Muscle of leg (tissue), 11 donors: ENCODE results near the gene IGFBP1. TPM values are rescaled to one million over a fixed set of nuclear protein-coding genes. Genes with fewer than 3 reads are reported as not detected.

Source experiments
- DNase-seq: peaks from one replicate; pipeline ENCODE4 v3.0.0; 2013
- H3K27ac ChIP-seq: one replicate; pipeline ENCODE4 v1.5.1; 2013; ENCODE audit warnings: mild to moderate bottlenecking, low read length, control low read depth
- H3K27me3 ChIP-seq: one replicate; pipeline ENCODE4 v1.6.1; 2013; ENCODE audit warnings: low read length; ENCODE audit not compliant: control insufficient read depth, insufficient read depth
- H3K36me3 ChIP-seq: one replicate; pipeline ENCODE4 v1.6.1; 2013; ENCODE audit warnings: low read length; ENCODE audit not compliant: control insufficient read depth, insufficient read depth
- H3K4me1 ChIP-seq: one replicate; pipeline ENCODE4 v1.6.1; 2013; ENCODE audit warnings: low read length; ENCODE audit not compliant: control insufficient read depth, insufficient read depth
- H3K4me3 ChIP-seq: one replicate; pipeline ENCODE4 v1.5.1; 2013; ENCODE audit warnings: low read length, control low read depth
- H3K9me3 ChIP-seq: replicated peaks from 2 replicates; pipeline ENCODE4 v1.6.1; 2013; ENCODE audit warnings: low read depth, low read length; ENCODE audit not compliant: control insufficient read depth
- WGBS: methylation state at CpG from one replicate; pipeline ENCODE4 v1.1.5; 2013; ENCODE audit warnings: missing lambda C conversion rate; ENCODE audit not compliant: insufficient coverage; 5-methylcytosine and 5-hydroxymethylcytosine counted together
- polyA plus RNA-seq, 8 donors: library from polyadenylated mRNA; unstranded; fragments of 120-200 nt; gene quantifications; one replicate each; pipeline versions ENCODE4 v1.2.1 to v1.2.3, GENCODE V29; 2013; ENCODE audit warnings: inconsistent platforms in 1 of 8, low replicate concordance in 1 of 8; ENCODE audit not compliant: insufficient read length in 8 of 8, insufficient read depth in 1 of 8
- total RNA-seq: library from RNA; stranded (reverse); fragments of 120-200 nt; gene quantifications from one replicate; pipeline ENCODE4 v1.2.4, GENCODE V29; 2013

Gene IGFBP1
- total and polyA plus RNA-seq, 9 donors: 0.09 to 1.4 (median 0.23) TPM

DNA sequence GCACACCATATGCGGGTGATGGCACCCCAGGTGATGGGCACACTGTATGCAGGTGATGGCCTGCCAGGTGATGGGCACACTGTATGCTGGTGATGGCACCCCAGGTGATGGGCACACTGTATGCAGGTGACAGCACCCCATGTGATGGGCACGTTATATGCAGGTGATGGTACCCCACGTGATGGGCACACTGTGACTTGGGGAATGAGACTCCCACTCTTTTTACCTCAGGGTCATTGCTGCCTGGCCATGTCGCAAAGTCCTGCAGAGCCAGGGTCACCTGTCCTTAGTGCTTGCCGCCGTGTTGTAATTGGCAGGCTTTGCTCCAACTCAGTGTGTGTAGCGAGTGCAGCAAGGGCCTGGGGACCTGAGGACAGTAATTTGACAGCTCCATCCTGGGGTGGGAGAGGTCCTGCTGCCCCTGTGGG is 7.8 kb upstream of the IGFBP1 start:
- Histone ChIP-seq H3K27ac (no peak overlapping the region), H3K36me3 (no peaks in the 10 kb centered on the region), H3K4me1 (no peaks in the 10 kb centered on the region), H3K4me3 (no peak overlapping the region), H3K9me3 (peaks cover 12% of the 10 kb centered on the region), H3K27me3 (peaks cover 6% of the 10 kb centered on the region)
- WGBS: 89% methylated on average over 7 of the region's 7 CpGs
- DNase-seq: no peak

DNA sequence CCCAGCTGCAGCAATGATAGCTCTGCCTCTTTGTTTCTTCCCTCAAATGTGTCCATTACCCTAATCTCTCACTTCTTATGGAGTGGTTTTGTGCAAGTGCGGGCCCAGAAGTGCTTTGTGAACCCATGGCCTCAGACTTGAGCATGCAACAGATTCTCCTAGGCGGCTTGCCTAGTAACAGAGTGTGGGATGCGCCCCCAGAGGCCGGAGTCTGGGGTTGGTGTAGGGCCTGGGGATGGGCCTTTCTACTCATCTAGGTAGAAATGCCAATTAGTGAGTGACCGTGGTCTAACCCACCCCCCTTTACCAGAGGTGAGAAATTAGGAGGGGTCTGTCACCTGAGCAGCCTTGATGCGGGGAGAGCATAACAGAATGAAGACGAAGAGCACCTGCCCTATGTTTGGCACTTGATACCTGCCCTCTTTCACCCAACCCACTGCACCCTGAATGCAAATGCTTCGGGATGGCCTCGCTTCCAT is 7.0 kb upstream of the IGFBP1 start:
- H3K27ac ChIP-seq: no peak overlapping the region
- peaks cover 6% of the 10 kb centered on the region for H3K27me3 ChIP-seq
- H3K36me3 ChIP-seq: no peaks in the 10 kb centered on the region
- no peak for DNase-seq
- no peak overlapping the region for H3K4me3 ChIP-seq
- WGBS: 94% methylated on average over 6 of the region's 9 CpGs
- peaks cover 12% of the 10 kb centered on the region for H3K9me3 ChIP-seq
- H3K4me1 ChIP-seq: no peaks in the 10 kb centered on the region

DNA sequence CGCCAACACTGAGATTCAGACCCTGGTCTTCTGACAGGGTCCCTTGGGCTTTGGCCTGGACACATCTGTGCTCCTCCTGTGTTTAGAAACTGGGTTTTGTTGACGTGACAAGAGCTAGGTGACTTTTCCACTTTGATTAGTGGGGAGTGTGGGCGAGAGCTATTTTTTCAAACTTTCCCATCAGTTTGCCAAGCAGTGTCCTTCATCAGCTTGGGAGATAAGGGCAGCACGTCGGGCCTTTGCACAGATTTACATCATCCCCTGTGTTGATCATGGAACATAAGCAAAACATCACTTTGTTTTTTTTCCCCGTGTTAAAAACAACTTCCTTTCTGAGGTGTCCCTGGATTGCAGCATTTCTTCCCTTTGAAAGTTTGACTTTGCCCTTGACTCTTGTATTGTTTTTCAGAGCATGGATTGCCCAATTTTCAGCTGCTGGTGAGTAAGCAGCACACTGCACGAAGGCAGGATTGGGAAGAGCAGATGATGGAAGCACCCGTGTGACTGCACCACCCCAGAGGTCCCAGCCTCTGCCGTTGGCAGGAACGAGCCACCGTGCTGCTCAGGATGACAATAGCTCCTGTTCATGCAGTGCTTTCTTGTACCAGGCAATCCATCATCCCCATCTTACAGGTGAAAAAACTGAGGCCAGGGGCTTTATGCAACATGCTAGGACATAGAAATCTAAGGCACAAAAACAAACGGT is 6.4 kb upstream of the IGFBP1 start:
- WGBS: 89% methylated on average over 6 of the region's 12 CpGs
- no peaks in the 10 kb centered on the region for H3K36me3 ChIP-seq
- no peak overlapping the region for H3K27ac ChIP-seq
- DNase-seq: no peak
- peaks cover 12% of the 10 kb centered on the region for H3K9me3 ChIP-seq
- H3K4me1 ChIP-seq: no peaks in the 10 kb centered on the region
- H3K27me3 ChIP-seq: peaks cover 6% of the 10 kb centered on the region
- H3K4me3 ChIP-seq: no peak overlapping the region

DNA sequence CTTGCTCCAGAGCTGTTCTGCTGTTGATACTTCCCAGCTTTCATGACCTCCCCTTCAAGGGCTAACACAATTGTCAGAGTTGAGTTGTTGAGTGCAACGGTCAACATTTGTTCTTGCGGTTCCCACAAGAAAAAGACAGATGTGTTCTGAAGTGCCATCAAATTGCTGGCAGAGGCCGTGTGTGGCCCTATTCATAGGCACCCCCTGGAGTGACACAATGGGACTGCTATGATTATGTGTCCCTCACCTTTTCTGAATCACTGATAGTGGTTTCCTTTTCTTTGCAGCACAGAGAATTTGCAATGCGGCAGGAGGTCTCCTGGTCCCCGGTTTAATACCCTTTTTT is 5.8 kb upstream of the IGFBP1 start:
- Histone ChIP-seq H3K36me3 (no peaks in the 10 kb centered on the region), H3K4me1 (no peaks in the 10 kb centered on the region), H3K4me3 (no peak overlapping the region), H3K9me3 (peaks cover 12% of the 10 kb centered on the region), H3K27ac (no peak overlapping the region), H3K27me3 (peaks cover 9% of the 10 kb centered on the region)
- no peak for DNase-seq
- WGBS: 56% methylated on average over 5 of the region's 5 CpGs

DNA sequence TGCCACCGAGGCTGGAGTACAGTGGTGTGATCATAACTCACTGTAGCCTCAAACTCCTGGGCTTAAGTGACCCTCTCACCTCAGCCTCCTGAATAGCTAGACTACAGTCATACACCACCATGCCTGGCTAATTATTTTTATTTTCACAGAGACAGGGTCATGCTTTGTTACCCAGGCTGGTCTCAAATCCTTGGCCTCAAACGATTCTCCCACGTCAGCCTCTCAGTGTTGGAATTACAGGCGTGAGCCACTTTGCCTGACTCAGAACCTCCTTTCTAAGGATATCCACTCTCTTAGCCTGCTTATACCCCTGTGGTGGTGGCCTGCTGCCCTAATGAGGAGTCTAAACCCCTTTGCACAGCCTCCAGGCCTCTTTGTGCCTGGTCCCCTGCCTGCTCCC is 4.2 kb upstream of the IGFBP1 start:
- H3K36me3 ChIP-seq: no peaks in the 10 kb centered on the region
- no peak overlapping the region for H3K27ac ChIP-seq
- no peak overlapping the region for H3K4me3 ChIP-seq
- DNase-seq: no peak
- 75% methylated on average over 4 of the region's 4 CpGs for WGBS
- peaks cover 8% of the 10 kb centered on the region for H3K4me1 ChIP-seq
- peaks cover 1% of the 10 kb centered on the region for H3K9me3 ChIP-seq
- H3K27me3 ChIP-seq: peaks cover 21% of the 10 kb centered on the region

DNA sequence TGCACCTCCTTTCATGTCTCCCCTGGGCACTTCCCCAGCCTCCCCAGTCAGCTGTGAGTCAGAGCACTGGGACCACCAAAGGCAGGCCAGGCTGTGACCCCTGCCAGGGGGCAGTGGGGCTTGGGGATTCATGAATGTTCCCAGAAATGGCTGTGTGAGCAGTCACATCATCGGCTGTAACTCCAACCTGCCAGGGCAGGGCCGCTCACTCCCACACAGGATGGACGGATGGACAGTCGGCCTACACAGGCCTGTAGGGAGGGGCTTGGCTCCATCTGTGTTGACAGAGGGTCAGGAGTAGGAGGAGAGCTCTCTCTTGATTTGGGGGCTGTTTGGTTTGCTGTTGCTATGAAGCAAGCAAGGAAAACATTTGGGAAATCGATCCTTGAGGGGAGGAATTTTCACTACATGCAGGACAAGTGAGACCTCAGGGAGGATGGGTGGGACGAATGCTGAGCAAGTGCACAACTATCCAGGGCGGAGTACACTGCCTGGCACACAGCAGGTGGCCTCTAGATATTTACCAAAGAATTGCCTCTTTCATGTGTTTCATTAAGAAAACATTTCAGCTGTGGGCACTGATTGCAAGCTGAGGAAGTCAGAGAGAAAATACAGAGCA is 2.9 kb upstream of the IGFBP1 start:
- H3K36me3 ChIP-seq: no peaks in the 10 kb centered on the region
- no peak overlapping the region for H3K4me3 ChIP-seq
- no peak overlapping the region for H3K27ac ChIP-seq
- DNase-seq: no peak
- peaks cover 9% of the 10 kb centered on the region for H3K4me1 ChIP-seq
- H3K9me3 ChIP-seq: no peaks in the 10 kb centered on the region
- H3K27me3 ChIP-seq: peaks cover 31% of the 10 kb centered on the region
- 51% methylated on average over 3 of the region's 7 CpGs for WGBS

DNA sequence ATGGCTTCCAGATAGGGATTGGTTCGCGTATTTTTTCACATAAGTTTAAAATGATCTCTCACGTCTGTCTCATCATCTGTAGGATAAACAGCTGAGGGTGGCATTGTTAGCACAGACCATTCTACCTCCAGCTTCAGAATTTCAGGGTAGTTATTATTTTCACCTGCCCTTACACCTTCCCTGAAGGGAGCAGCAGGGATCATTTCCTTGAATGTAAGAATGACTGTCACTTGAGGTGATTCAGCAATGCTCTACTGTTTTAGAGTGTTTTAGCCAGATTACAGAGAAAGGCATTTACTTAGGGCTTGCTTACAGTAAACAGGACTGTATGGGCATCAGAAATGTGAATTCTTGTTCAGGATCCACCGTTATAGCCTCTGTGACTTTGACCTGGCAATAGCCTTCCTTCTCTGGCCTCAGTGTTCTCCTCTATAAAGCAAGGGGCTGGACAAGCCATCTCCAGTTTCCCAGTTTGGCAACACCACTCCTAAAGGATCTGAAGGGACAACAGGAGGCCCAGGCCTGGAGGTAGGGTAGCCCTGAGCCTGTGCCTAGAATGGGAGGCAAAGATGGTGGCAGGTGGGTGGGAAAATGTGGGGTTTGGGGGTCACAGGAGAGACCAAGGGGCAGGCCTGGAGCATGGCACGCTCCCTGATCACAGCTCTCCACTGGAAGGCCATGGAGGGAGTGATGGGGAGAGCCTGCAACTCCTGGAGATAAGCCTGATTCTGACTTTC is 1.2 kb upstream of the IGFBP1 start:
- DNase-seq: no peak
- Histone ChIP-seq H3K9me3 (no peaks in the 10 kb centered on the region), H3K27ac (no peak overlapping the region), H3K27me3 (peaks cover 32% of the 10 kb centered on the region), H3K4me3 (no peak overlapping the region), H3K36me3 (no peaks in the 10 kb centered on the region), H3K4me1 (peaks cover 9% of the 10 kb centered on the region)
- 100% methylated on average over 1 of the region's 5 CpGs for WGBS

DNA sequence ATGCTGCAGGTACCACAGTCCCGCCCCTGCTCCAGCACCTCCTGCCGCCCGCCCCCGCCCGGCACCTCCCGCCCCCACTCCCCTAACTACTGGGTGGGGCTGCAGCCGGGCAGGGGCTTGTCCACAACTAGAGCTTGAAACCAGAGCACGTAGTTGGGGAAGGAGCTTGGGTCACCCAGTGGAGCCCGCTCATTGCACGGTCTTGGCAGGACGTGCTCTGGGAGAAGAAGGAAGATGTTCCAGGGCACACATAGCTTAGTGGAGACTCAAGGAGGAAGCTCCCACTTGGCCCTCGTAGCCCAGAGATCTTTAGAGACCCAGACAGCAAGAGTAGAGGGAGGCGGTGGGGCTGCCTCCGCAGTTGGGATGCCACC is 692 bp downstream of the IGFBP1 start:
- no peak for DNase-seq
- H3K36me3 ChIP-seq: no peaks in the 10 kb centered on the region
- H3K27ac ChIP-seq: peak overlapping the region; percentile 9
- no peak overlapping the region for H3K4me3 ChIP-seq
- H3K27me3 ChIP-seq: peaks cover 30% of the 10 kb centered on the region
- WGBS: 13% methylated on average over 7 of the region's 14 CpGs
- H3K9me3 ChIP-seq: no peaks in the 10 kb centered on the region
- peaks cover 9% of the 10 kb centered on the region for H3K4me1 ChIP-seq

DNA sequence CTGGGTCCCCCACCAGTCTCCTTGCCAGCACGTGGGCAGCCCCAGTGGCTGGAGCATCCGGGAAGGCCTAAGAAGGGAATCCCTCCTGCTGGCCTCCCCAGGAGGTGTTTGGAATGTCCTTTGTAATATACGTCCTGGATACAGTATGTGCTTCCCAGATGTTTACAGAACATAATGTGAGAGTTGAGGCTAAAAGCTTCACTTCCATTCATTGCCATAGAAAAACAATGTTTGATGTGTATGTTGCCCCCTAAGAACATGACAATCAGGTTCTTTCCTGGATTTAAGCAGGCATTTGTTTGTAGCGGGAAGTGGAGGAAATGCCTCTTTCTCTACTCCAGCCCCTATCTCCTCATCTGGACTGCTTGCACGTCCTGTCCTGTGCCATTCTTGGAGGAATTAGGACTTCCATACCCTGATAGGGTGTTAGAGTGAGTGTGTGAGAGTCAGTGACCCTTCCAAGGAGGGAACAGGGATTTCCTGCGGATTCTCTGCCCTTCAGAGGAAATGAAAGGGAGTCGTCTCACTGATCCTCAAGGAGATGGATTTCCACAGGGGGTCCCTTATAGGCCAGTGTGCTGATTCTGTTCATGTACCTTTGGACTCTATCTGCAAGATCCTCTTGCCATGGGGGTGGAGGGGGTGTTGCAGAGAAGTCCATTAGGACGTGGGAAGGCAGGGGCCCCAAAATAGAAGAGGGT is 1.2 kb downstream of the IGFBP1 start:
- Histone ChIP-seq H3K4me3 (no peak overlapping the region), H3K27ac (peak overlapping the region; percentile 9), H3K4me1 (peaks cover 9% of the 10 kb centered on the region), H3K27me3 (peaks cover 30% of the 10 kb centered on the region), H3K9me3 (no peaks in the 10 kb centered on the region), H3K36me3 (no peaks in the 10 kb centered on the region)
- 57% methylated on average over 4 of the region's 8 CpGs for WGBS
- no peak for DNase-seq
